GM18873 (cell line): ENCODE results near the gene PIP4K2A.
"Not testable (repeated sequence)": the region's sequence is repeated elsewhere in the genome, so short reads cannot be mapped to it uniquely, and the experiment has no call there.

Source experiments
- ATAC-seq: cut with Tn5 transposase; IDR thresholded peaks from one replicate; pipeline ENCODE4 v1.9.1; 2021; ENCODE audit warnings: mild to moderate bottlenecking, moderate library complexity, moderate number of reproducible peaks; ENCODE audit not compliant: unreplicated experiment, low FRiP score

PIP4K2A gene

DNA sequence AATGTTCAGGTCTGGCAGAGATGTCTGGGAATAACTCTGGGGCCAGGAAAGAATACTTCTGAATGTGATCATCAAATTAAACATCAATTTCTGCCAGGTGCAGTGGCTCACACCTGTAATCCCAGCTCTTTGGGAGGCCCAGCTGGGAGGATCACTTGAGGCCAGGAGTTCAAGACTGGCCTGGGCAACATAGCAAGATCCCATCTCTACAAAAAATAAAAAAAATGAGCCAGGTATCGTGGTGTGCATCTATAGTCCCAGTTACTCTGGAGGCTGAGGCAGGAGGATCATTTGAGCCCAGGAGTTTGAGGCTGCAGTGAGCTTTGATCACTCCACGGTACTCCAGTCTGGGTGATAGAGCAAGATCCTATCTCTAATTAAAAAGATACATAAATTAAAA lies 214.4 kb downstream of the PIP4K2A start:
- ATAC-seq = not testable (repeated sequence)

DNA sequence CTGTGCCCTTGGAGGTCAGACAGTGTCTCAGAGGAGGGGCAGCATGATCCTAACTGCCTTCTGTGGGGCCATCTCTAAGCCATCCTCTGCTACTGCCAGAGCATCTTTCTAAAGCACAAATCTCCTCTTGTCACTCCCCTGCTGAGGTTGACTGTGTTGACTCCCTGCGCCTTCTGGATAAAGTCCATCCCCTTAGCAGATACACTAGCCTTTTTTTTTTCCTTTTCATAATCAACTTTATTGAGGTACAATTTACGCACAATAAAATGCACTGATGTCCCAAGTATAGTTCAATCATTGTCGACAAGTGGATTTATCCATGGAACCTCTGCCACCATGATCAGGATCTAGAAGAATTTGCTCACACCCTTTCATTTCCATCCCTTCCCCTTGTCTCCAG lies 219.0 kb downstream of the PIP4K2A start:
- ATAC-seq = no peak

DNA sequence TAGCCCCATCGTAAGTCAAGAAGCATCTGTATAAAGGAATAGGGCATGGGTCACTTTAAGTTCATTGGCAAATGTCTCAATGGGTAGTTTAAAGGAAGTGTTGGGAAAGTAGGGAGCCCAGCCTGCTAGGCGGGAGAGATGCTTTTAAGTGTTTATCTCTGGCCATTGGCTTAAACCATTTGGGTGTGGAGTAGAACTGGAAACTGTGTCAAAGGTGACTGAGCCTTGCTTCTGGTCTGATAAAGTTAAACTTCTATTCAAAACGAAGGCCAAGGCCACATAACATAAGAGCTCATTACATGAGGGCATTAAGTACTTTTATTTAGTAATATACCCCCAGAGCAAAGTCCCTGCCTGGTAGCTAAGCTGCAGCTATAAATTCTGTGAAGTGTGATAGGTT lies 220.4 kb downstream of the PIP4K2A start:
- ATAC-seq = no peak

DNA sequence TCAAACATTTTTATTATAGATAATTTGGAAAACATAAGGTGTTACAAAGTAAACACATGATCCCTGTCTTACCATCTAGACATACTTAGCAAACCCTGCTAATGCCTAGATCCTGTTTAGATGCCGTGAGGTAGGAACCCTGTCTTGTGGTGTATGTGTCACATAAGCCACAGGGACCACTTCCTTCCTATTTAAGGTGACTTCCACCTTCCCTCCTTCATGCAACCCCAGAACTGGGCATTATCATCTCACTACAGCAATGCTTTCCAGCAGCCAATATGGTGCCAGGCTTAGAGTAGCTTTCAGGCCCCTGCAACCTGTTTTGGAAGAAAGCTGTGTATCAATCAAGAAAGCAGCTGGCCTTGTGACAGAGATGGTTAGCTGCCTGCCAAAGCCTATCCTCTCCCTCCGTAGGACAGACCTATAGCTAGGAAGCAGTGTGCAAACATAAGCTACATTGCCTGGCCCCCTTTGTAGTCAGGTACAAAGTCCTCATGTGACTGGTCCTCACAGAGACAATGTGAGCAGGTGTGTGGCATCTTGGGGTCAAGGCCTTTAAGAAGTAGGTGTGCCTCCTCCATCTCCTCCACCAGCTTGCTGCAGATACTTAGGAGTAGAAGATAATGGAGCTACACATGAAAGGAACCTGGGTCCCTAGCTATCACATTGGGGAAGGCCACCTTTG lies 222.3 kb downstream of the PIP4K2A start:
- ATAC-seq = no peak

DNA sequence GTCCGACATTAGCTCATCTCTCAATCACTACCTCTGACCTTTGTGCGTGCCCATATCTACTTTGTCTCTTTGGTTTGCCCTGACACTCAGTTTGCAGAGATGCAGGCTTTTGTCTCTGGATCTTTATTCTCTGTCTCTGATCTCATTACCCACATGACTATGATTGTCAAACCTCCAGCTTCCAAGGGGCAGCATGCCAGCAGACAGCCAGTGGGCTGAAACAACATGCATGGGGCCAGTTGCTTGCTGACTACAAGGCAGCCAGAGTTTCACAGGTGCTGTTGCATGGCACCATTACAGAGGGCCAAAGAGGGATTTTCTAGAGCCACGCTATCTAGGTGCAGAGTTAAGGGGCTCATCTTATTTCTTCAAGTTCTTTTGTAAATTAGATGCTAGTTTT lies 222.9 kb downstream of the PIP4K2A start:
- no peak for ATAC-seq

DNA sequence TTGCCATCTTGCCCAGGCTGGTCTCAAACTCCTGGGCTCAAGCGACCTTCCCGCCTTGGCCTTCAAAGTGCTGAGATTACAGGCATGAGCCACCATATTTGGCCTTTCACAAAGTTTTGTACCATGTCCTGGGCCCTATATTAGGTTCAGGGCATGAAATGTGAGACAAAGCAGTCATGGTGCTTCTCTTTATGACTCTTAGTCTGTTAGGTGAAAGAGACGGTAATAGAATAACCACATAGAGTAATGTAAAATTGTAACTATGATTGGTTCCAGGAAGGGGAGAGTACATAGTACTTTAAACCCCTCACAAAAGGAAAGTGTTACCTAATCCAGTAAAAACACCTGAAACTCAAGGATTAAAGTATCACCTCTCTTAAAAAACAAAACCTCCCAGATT lies 224.4 kb downstream of the PIP4K2A start:
- no peak for ATAC-seq

DNA sequence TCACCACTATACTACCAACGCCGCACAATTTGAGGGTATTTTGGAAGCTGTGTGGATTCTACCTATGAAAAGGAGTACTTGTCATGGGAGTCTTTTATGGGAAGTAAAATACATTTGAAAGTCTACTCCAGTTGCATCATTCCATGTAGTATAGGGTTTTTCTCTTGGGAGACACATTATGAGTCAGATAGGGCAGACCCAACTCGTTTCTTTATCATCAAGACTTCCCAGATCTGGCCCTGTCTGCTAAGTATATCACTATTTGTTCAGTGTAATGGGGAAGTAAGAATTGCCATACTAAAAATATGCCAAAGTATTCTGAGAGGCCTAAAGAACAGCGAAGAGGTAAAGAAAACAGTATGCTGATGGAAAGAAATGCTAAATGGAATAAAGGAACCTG lies 224.9 kb downstream of the PIP4K2A start:
- no peak for ATAC-seq

DNA sequence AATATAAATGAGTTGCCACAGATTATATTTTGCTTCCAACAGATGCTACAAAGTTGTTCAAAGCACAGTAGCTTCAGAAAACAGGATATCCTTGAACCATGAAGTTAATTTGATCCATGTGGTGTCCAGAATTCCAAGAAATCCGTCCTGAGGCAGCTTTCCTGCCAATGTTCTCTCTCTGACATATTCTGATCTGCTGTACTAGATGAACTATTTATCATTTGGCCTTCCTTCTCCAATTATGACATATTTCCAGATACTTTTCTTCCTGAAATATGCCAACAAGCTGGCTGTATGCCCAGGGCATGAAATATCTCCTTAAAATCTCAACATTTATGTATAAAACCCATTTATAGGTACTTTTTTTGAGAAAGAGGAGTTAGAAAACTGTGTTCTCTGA lies 227.9 kb downstream of the PIP4K2A start:
- no peak for ATAC-seq
